OCI-LY7 (cell line): Measurements from ENCODE around the gene ARSH.

Experiments
- EZH2phosphoT487 ChIP-seq: fragments of 200-600 bp; sonication (generic); IDR thresholded peaks from 2 replicates; pipeline ENCODE4 v1.6.1; 2018; ENCODE audit warnings: low read depth, borderline replicate concordance, mild to moderate bottlenecking, mixed run types, antibody characterized with exemption, low read length, moderate library complexity, mixed read lengths
- TF ChIP-seq, protein P1 (sequence below): fragments of 200-600 bp; sonication (generic); conservative IDR thresholded peaks from 2 replicates; pipeline ENCODE4 v1.5.1; 2014; ENCODE audit warnings: mild to moderate bottlenecking, antibody characterized with exemption, low read length, moderate library complexity, mixed read lengths

- TF ChIP-seq, protein P1, sequence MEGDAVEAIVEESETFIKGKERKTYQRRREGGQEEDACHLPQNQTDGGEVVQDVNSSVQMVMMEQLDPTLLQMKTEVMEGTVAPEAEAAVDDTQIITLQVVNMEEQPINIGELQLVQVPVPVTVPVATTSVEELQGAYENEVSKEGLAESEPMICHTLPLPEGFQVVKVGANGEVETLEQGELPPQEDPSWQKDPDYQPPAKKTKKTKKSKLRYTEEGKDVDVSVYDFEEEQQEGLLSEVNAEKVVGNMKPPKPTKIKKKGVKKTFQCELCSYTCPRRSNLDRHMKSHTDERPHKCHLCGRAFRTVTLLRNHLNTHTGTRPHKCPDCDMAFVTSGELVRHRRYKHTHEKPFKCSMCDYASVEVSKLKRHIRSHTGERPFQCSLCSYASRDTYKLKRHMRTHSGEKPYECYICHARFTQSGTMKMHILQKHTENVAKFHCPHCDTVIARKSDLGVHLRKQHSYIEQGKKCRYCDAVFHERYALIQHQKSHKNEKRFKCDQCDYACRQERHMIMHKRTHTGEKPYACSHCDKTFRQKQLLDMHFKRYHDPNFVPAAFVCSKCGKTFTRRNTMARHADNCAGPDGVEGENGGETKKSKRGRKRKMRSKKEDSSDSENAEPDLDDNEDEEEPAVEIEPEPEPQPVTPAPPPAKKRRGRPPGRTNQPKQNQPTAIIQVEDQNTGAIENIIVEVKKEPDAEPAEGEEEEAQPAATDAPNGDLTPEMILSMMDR, result no peak
- no peak for TF ChIP-seq EZH2phosphoT487
Observed at GRCh38 chrX:3026074-3026815, 19.9 kb downstream of the ARSH start.
